Measurements from ENCODE around the gene INHBC.
"Not testable (repeated sequence)": the region's sequence is repeated elsewhere in the genome, so short reads cannot be mapped to it uniquely, and the experiment has no call there.

Gene INHBC

GRCh38 chr12:57434517-57435223 is at the start of gene INHBC:
TSS of gene INHBC (plus strand) at chr12:57434784. CDS start at chr12:57434887, 103 bp downstream.
- FAIRE-seq (no peak), DNase-seq (ENCODE audit: extremely low spot score, insufficient read length, low read depth) (no peak)

- no peak for FAIRE-seq
- no peak for DNase-seq (ENCODE audit: extremely low spot score, insufficient read length, low read depth)
Observed at GRCh38 chr12:57385586-57385985, 49.0 kb upstream of the INHBC start.

- DNase-seq (ENCODE audit: extremely low spot score, insufficient read length, low read depth) (no peak), FAIRE-seq (no peak)
Observed at GRCh38 chr12:57386187-57386720, 48.3 kb upstream of the INHBC start.

- FAIRE-seq (no peak), DNase-seq (ENCODE audit: extremely low spot score, insufficient read length, low read depth) (no peak)
Observed at GRCh38 chr12:57388425-57388824, 46.2 kb upstream of the INHBC start.

GRCh38 chr12:57389033-57389432 is 45.6 kb upstream of the INHBC start:
- no peak for DNase-seq (ENCODE audit: extremely low spot score, insufficient read length, low read depth)
- no peak for FAIRE-seq

GRCh38 chr12:57390174-57390573 is 44.4 kb upstream of the INHBC start:
- DNase-seq (ENCODE audit: extremely low spot score, insufficient read length, low read depth), result no peak
- no peak for FAIRE-seq

- no peak for FAIRE-seq
Observed at GRCh38 chr12:57395121-57395520, 39.5 kb upstream of the INHBC start.

GRCh38 chr12:57397441-57397840 is 37.1 kb upstream of the INHBC start:
- FAIRE-seq (no peak), DNase-seq (ENCODE audit: extremely low spot score, insufficient read length, low read depth) (no peak)

More at GRCh38 chr12:57395121-57395520, 39.5 kb upstream of the INHBC start:
- DNase-seq (ENCODE audit: extremely low spot score, insufficient read length, low read depth), result no peak

GRCh38 chr12:57399718-57400463 is 34.7 kb upstream of the INHBC start:
- not testable (repeated sequence) for DNase-seq (ENCODE audit: extremely low spot score, insufficient read length, low read depth); FAIRE-seq

- DNase-seq (ENCODE audit: extremely low spot score, insufficient read length, low read depth) (no peak), FAIRE-seq (no peak)
Observed at GRCh38 chr12:57401165-57401564, 33.4 kb upstream of the INHBC start.

- DNase-seq (ENCODE audit: extremely low spot score, insufficient read length, low read depth); FAIRE-seq: not testable (repeated sequence)
Observed at GRCh38 chr12:57402156-57402555, 32.4 kb upstream of the INHBC start.

- no peak for DNase-seq (ENCODE audit: extremely low spot score, insufficient read length, low read depth)
- no peak for FAIRE-seq
Observed at GRCh38 chr12:57404966-57405640, 29.5 kb upstream of the INHBC start.

- FAIRE-seq (no peak), DNase-seq (ENCODE audit: extremely low spot score, insufficient read length, low read depth) (no peak)
Observed at GRCh38 chr12:57410534-57410933, 24.1 kb upstream of the INHBC start.

GRCh38 chr12:57414160-57414559 is 20.4 kb upstream of the INHBC start:
- not testable (repeated sequence) for DNase-seq (ENCODE audit: extremely low spot score, insufficient read length, low read depth); FAIRE-seq

GRCh38 chr12:57415088-57415487 is 19.5 kb upstream of the INHBC start:
- FAIRE-seq, result no peak
- no peak for DNase-seq (ENCODE audit: extremely low spot score, insufficient read length, low read depth)

- FAIRE-seq, result no peak
- DNase-seq (ENCODE audit: extremely low spot score, insufficient read length, low read depth), result no peak
Observed at GRCh38 chr12:57416039-57416996, 18.3 kb upstream of the INHBC start.

GRCh38 chr12:57418255-57418654 is 16.3 kb upstream of the INHBC start:
- DNase-seq (ENCODE audit: extremely low spot score, insufficient read length, low read depth) (no peak), FAIRE-seq (no peak)

- DNase-seq (ENCODE audit: extremely low spot score, insufficient read length, low read depth) (no peak), FAIRE-seq (no peak)
Observed at GRCh38 chr12:57419495-57419894, 15.1 kb upstream of the INHBC start.

GRCh38 chr12:57420482-57420881 is 14.1 kb upstream of the INHBC start:
- no peak for FAIRE-seq

More at GRCh38 chr12:57420482-57420881, 14.1 kb upstream of the INHBC start:
- DNase-seq (ENCODE audit: extremely low spot score, insufficient read length, low read depth), result no peak
